GM18502 (cell line): ENCODE results near the gene EHBP1L1.
"Not testable (repeated sequence)": the region's sequence is repeated elsewhere in the genome, so short reads cannot be mapped to it uniquely, and the experiment has no call there.

ENCODE experiments used
- ATAC-seq: cut with Tn5 transposase; IDR thresholded peaks from one replicate; pipeline ENCODE4 v1.9.1; 2021; ENCODE audit warnings: mild to moderate bottlenecking; ENCODE audit not compliant: unreplicated experiment, poor library complexity

EHBP1L1 gene

DNA sequence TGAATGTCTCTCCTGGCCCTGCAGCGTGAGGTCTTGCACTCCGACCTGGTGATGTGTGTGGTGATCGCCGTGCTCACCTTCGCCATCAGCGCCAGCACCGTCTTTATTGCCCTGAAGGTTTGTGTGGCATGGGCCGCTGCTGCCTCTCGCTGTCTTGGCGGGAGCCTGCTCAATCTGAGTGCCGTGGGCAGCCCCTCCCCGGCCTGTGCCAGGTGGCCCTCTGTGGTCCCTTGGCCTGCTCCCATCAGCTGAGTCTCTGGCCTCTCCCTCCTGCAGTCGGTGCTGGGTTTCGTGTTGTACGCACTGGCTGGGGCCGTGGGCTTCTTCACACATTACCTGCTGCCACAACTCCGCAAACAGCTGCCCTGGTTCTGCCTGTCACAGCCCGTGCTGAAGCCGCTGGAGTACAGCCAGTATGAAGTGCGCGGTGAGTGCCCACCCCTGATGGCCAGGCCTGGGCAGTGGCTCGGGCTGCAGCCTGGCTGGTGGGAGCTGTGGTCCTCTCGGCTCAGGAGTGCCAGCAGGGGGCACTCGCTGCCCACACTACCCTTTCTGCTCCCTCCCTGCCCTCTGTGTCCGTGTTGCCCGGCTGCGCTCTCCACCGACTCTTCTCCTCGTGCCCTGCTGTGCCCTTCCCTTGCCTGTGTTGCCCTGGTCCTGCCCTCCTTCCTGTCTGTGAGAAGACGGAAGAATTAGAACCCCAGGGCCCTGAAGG lies 49.9 kb downstream of the EHBP1L1 start:
- no peak for ATAC-seq

DNA sequence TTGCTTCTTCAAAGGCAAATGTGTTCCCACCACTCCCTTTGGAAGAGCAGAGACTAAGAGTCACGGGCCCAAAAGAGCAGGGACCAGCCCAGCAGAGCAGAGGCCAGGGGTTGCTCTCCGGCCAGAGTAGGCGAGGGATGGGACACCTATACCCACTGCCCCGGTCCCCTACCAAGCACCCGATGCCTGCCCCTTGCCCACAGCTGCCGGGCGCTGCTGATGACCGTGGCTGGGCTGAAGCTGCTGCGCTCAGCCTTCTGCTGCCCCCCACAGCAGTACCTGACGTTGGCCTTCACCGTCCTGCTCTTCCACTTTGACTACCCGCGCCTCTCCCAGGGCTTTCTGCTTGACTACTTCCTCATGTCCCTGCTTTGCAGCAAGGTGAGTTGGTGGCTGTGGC lies 51.3 kb downstream of the EHBP1L1 start:
- no peak for ATAC-seq

- ATAC-seq = no peak
Observed at GRCh38 chr11:65629579-65629978, 53.7 kb downstream of the EHBP1L1 start.

GRCh38 chr11:65630215-65630614 lies 54.4 kb downstream of the EHBP1L1 start:
- ATAC-seq = no peak

DNA sequence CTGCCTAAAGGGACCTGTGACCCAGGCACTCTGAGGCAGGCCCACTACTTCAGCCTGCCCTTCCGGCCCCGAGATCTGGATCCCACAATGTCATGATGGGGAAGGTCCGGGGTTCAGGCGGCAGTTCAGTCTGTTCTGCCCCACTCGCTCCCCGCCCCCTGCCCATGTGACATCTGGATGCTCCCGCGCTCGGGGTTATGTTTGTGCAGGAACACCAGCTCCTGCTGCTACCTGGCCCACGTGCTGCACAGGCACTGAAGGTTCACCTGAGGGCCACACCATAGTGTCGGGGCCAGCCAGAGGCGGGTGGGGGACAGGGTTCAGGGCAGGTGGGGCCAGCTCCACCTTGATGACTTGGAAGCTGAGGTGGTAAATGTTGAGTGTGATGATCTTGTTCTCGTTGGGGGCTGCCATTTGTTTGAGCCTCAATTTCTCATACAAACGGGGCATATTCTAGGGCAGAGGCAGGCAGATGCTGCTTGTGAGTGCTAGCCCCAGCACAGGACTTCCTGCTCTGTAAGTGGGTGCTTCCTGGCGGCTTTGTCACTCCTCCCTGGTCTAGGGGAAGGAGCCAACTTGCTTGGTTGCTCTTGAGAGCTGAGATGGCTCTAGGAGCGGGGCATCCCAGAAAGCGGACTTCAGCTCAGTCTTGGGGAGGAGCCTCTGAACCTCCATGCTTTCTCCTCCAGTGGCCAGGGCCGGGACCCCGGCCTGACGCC lies 57.7 kb downstream of the EHBP1L1 start:
- ATAC-seq = no peak

- ATAC-seq = no peak
Observed at GRCh38 chr11:65634109-65634436, 58.2 kb downstream of the EHBP1L1 start.

- ATAC-seq = no peak
Observed at GRCh38 chr11:65634440-65634839, 58.6 kb downstream of the EHBP1L1 start.

DNA sequence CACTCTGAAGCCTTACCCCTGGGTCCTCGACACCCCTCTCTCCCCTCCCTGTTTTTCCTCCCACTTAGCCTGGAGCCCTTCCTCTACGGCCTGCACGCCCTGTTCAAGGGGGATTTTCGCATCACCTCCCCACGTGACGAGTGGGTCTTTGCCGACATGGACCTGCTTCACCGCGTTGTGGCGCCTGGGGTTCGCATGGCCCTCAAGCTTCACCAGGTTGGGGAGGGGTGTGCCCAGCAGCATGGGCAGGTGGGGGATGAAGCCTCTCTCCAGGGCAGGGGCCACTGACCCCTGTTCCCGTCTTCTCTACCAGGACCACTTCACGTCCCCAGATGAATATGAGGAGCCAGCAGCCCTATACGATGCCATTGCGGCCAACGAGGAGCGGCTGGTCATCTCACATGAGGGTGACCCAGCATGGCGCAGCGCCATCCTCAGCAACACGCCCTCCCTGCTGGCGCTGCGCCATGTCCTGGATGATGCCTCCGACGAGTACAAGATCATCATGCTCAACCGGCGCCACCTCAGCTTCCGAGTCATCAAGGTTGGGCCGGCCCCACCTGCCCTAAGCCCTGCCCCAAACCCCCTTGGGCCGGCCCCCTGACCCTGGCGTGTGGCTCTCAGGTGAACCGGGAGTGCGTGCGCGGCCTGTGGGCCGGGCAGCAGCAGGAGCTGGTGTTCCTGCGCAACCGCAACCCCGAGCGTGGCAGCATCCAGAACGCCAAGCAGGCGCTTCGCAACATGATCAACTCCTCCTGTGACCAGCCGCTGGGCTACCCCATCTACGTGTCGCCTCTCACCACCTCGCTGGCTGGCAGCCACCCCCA lies 59.3 kb downstream of the EHBP1L1 start:
- ATAC-seq = no peak

DNA sequence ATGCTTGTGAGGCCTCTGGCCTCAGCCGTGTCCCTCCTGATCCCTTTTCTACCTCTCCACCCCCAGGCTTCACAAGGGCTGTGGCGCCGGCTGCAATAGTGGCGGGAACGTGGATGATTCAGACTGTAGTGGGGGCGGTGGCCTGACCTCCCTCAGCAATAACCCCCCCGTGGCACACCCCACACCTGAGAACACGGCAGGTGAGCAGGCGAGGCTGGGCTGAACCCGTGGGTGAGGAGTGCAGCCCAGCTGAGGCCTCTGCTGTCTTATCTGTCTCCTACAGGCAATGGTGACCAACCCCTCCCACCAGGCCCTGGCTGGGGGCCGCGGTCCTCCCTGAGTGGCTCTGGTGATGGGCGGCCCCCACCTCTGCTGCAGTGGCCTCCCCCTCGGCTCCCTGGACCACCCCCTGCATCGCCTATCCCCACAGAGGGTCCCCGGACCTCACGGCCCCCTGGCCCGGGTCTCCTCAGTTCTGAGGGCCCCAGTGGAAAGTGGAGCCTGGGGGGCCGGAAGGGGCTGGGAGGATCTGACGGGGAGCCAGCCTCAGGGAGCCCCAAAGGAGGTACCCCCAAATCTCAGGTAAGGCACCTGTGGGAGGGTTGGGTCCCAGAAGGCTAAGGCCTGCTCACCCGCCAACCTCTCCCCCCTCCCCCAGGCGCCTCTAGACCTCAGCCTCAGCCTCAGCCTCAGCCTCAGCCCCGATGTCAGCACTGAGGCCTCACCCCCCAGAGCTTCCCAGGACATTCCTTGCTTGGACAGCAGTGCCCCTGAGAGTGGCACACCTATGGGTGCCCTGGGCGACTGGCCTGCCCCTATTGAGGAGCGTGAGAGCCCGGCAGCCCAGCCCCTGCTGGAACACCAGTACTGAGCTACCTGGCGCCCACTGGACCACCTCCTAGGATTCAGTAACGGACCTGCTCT lies 60.5 kb downstream of the EHBP1L1 start:
- no peak for ATAC-seq

DNA sequence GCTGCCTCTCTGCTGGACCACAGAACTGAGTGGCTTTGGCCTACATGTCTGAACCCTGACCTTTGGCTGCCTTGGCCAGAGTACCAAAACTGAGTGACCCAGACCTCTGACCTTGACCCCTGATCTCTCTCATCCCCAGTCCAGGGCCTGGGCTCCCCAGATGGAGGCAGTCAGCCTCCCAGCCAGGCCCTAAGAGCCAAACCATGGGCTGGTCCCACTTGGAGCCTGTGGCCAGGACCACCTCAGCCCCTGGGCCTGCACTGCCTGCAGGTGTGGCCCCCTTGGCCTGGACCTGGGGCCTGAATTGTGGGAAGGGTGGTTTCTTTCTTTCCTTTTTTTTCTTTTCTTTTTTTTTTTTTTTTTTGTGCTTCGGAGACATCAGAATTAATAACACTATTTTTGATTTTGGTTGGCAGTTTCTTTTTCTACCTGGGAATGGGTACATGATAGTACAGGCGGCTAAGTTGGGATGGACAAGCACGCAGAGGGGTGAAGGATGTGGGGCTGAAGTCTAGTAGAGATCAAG lies 61.2 kb downstream of the EHBP1L1 start:
- ATAC-seq = no peak

DNA sequence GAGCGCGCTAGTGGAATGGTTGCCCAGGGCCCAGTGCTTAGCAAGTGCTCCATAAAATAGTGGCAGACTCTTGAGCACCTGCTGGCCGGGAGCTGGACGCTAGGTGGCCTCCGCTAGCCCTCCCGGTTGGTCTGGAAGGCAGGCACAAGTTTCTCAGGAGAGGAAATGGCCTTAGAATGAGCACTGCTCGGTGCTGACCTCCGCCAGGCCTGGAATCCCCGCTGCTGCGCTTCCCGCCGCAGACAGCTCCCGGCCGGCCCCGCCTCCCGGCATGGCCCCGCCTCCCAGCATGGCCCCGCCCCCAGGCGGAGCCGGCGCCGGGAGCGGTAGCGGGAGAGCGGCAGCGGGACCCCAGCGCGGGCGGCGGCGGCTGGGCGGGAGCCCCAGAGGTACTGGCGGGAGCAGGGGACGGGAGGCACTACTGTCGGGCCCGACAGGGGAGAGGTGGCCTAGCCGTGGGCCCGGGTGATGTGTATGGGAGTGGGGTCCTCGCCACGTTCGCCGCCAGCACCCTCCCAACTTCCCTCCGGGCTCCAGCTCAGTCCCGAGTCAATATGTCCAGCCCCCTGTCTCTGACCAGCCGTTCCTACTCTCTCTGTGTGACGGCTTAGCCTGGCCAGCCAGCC lies 62.1 kb downstream of the EHBP1L1 start, which contains the start of gene SIPA1:
TSS of gene SIPA1 (plus strand) at position 308 of the 626 bp plus-strand sequence. CDS start 2,821 bp downstream, outside the sequence.
- peak; percentile 43 for ATAC-seq

DNA sequence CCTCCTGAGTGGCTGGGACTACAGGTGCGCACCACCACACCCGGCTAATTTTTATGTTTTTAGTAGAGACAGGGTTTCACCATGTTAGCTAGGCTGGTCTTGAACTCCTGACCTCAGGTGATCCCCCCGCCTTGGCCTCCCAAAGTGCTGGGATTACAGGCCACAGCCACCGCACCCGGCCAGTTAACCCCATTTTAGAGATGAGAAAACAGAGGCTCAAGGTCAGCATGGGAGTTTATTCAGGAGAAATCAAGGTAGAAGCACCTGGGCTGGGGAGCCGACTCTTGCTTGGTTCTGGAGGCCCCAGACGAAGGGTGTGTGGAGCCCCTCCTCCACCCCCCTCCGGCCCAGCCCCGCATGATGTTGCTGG lies 63.4 kb downstream of the EHBP1L1 start:
- ATAC-seq = not testable (repeated sequence)

DNA sequence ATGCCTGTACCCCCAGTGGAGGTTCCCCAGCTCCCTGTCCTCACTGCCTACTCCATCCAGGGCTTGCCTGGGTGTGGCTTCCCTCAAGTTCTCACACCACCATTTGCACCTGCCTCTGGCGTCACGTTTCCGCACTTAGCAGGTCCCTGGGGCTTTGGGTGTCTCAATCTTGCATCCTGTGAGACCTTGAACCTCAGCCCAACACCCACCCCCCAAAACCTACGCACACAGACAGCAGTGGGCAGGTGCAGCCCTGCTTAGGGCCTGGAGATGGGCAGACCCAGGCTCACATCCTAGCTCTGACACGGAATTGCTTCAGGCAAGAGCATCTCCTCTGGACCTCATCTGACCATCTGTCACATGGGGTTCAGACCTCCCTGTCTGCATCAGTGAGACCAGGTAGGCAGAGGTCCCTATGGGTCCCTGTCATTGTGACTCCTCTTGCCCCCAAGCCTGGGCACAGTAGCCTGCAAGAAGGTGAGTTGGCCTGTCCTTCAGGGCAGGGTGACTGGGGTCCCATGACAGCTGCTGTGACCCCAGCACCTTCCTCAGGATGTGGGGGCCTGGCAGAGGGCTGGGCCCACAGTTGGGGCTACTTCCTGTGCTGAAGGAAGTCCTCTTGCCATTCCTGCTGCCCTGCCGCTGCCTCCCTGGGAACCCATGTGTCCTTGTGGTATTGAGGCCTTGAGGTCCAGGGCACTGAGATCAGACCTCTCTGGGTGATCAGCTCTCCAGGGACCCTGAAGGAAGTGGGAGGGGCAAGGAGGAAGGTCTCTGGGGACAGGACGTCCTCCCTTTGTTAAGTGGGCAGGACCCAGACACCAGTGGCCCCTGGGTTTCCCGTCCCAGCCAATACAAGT lies 64.0 kb downstream of the EHBP1L1 start:
- ATAC-seq = peak; percentile 37

- ATAC-seq = no peak
Observed at GRCh38 chr11:65640483-65641296, 64.8 kb downstream of the EHBP1L1 start.

DNA sequence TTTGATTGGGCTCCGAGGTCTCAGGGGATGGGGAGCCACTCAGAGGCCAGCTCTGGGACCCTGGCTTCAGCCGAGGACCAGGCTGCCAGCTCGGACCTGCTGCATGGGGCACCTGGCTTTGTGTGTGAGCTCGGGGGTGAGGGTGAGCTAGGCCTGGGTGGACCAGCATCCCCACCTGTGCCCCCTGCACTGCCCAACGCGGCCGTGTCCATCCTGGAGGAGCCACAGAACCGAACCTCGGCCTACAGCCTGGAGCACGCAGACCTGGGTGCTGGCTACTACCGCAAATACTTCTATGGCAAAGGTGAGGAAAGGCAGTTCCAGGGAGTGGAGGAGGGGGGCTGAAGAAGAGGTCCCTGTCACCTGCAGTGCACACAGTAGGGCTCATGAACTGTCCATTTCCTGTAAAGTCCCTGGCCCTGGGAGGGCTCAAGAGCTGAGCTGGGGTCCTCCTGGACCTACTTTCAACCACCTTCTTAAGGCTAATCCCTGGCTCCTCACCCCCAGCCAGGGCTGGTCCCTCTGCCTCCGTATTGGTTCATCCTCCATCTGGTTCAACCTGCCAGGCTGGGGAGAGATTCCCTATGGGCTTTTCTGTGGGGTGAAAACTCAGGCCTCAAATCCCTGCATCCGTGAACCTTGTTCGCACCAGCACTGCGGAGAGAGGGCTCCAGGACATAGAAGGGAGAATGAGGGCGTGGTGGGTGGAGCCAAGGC lies 65.6 kb downstream of the EHBP1L1 start:
- ATAC-seq = no peak
